IMR-90 (cell line): ENCODE measurements around the gene ROBO1. TPM values are rescaled to one million over a fixed set of nuclear protein-coding genes. Genes with fewer than 3 reads are reported as not detected.

Source experiments
- ATAC-seq: fragments of 200-7000 bp; cut with Tn5 transposase; 2 replicates; pipeline ENCODE4 v1.9.1; 2020; ENCODE audit warnings: low read depth, mild to moderate bottlenecking, moderate library complexity
- BruUV-seq: library from RNA; stranded (reverse); fragments of 400-500 nt; replicated peaks from 2 replicates; lab custom pipeline; 2021; lab: Mats Ljungman, UMichigan
- CTCF ChIA-PET: fragments of 300-600 bp; formaldehyde crosslinking; extraction: SDS; loops from one replicate; lab custom pipeline; 2021; ENCODE audit warnings: antibody characterized with exemption; lab: Yijun Ruan, JAX
- POLR2A ChIA-PET: fragments of 300-600 bp; sonication (Branson Sonifier 250); formaldehyde crosslinking; loops from one replicate; lab custom pipeline; 2022; ENCODE audit warnings: antibody characterized with exemption; ENCODE audit not compliant: unreplicated experiment; lab: Charles Lee
- DNase-seq: peaks from one replicate; pipeline ENCODE4 v3.0.0; 2013
- H2AFZ ChIP-seq: replicated peaks from 2 replicates; pipeline ENCODE3; 2013; ENCODE audit warnings: low read length, mild to moderate bottlenecking; ENCODE audit not compliant: poor library complexity
- H2AK5ac ChIP-seq: 2 replicates; pipeline ENCODE4 v1.6.1; 2013; ENCODE audit warnings: low read depth, low read length, inconsistent platforms
- H2AK9ac ChIP-seq: replicated peaks from 2 replicates; pipeline ENCODE3; 2013; ENCODE audit warnings: mild to moderate bottlenecking, low read depth, low read length, moderate library complexity; ENCODE audit not compliant: poor library complexity
- H2BK120ac ChIP-seq: 2 replicates; pipeline ENCODE4 v1.6.1; 2013; ENCODE audit warnings: low read depth, low read length, inconsistent platforms
- H2BK15ac ChIP-seq: 3 replicates; pipeline ENCODE4 v1.6.1; 2013; ENCODE audit warnings: low read depth, low read length, inconsistent platforms
- H2BK20ac ChIP-seq: 2 replicates; pipeline ENCODE4 v1.6.1; 2013; ENCODE audit warnings: low read depth, mild to moderate bottlenecking, inconsistent platforms, low read length, moderate library complexity
- H2BK5ac ChIP-seq: 2 replicates; pipeline ENCODE4 v1.6.1; 2013; ENCODE audit warnings: mild to moderate bottlenecking, low read depth, low read length, inconsistent platforms; ENCODE audit not compliant: poor library complexity, severe bottlenecking
- H3K14ac ChIP-seq: replicated peaks from 2 replicates; pipeline ENCODE4 v1.6.1; 2013; ENCODE audit warnings: low read depth, low read length, inconsistent platforms
- H3K18ac ChIP-seq: 2 replicates; pipeline ENCODE4 v1.6.1; 2013; ENCODE audit warnings: low read depth, low read length, control low read depth
- H3K23ac ChIP-seq: 2 replicates; pipeline ENCODE4 v1.6.1; 2013; ENCODE audit warnings: low read depth, low read length, inconsistent platforms
- H3K27ac ChIP-seq: 2 replicates; pipeline ENCODE4 v1.5.1; 2013; ENCODE audit warnings: mild to moderate bottlenecking, control low read depth, low read length; ENCODE audit not compliant: insufficient read depth
- H3K27me3 ChIP-seq: 2 replicates; pipeline ENCODE4 v1.6.1; 2013; ENCODE audit warnings: low read length; ENCODE audit not compliant: control insufficient read depth, insufficient read depth
- H3K36me3 ChIP-seq: 2 replicates; pipeline ENCODE4 v1.6.1; 2013; ENCODE audit warnings: low read length, mixed read lengths; ENCODE audit not compliant: control insufficient read depth, insufficient read depth
- H3K4ac ChIP-seq: 2 replicates; pipeline ENCODE4 v1.6.1; 2013; ENCODE audit warnings: low read depth, low read length, inconsistent platforms
- H3K4me1 ChIP-seq: 2 replicates; pipeline ENCODE4 v1.6.1; 2013; ENCODE audit warnings: low read length, mixed read lengths; ENCODE audit not compliant: control insufficient read depth, insufficient read depth
- H3K4me2 ChIP-seq: 2 replicates; pipeline ENCODE4 v1.6.1; 2013; ENCODE audit warnings: low read depth, mild to moderate bottlenecking, control low read depth, low read length, moderate library complexity
- H3K4me3 ChIP-seq: 2 replicates; pipeline ENCODE4 v1.5.1; 2013; ENCODE audit warnings: low read depth, mild to moderate bottlenecking, control low read depth, low read length, moderate library complexity; ENCODE audit not compliant: insufficient read depth
- H3K56ac ChIP-seq: 2 replicates; pipeline ENCODE4 v1.6.1; 2013; ENCODE audit warnings: low read length, inconsistent platforms; ENCODE audit not compliant: insufficient read depth; ENCODE audit errors: extremely low read depth
- H3K79me1 ChIP-seq, 2 experiments: 2 replicates each; pipeline ENCODE4 v1.6.1; 2013; ENCODE audit warnings: low read length in 2 of 2, inconsistent platforms in 1 of 2, low read depth in 1 of 2
- H3K9ac ChIP-seq: 2 replicates; pipeline ENCODE4 v1.6.1; 2013; ENCODE audit warnings: low read depth, low read length, control low read depth
- H3K9me1 ChIP-seq: 2 replicates; pipeline ENCODE4 v1.6.1; 2013; ENCODE audit warnings: low read length, inconsistent platforms; ENCODE audit not compliant: insufficient read depth
- H3K9me3 ChIP-seq: 2 replicates; pipeline ENCODE4 v1.6.1; 2013; ENCODE audit warnings: low read length; ENCODE audit not compliant: control insufficient read depth, insufficient read depth
- H4K20me1 ChIP-seq: 2 replicates; pipeline ENCODE4 v1.6.1; 2013; ENCODE audit warnings: low read length, inconsistent platforms; ENCODE audit not compliant: insufficient read depth
- H4K5ac ChIP-seq: 2 replicates; pipeline ENCODE4 v1.6.1; 2013; ENCODE audit warnings: mild to moderate bottlenecking, low read depth, low read length, control low read depth
- H4K8ac ChIP-seq, 2 experiments: 2 replicates each; pipeline ENCODE4 v1.6.1; 2013; ENCODE audit warnings: low read depth in 2 of 2, low read length in 2 of 2, control low read depth in 1 of 2, inconsistent platforms in 1 of 2
- H4K91ac ChIP-seq: 2 replicates; pipeline ENCODE4 v1.6.1; 2013; ENCODE audit warnings: low read depth, low read length, inconsistent platforms; ENCODE audit not compliant: insufficient read depth
- FOS ChIP-seq: fragments of 150-350 bp; IDR thresholded peaks from 2 replicates; pipeline ENCODE4 v1.6.1; 2016; ENCODE audit warnings: low read depth, low read length
- RAD21 ChIP-seq: IDR thresholded peaks from 2 replicates; pipeline ENCODE4 v1.6.1; 2012; ENCODE audit warnings: low read length, improper control_type of control experiment
- RCOR1 ChIP-seq: IDR thresholded peaks from 2 replicates; pipeline ENCODE4 v1.6.1; 2012; ENCODE audit warnings: mild to moderate bottlenecking, low read length, improper control_type of control experiment; ENCODE audit not compliant: insufficient replicate concordance
- SMC3 ChIP-seq: fragments of 150-350 bp; IDR thresholded peaks from 2 replicates; pipeline ENCODE4 v1.6.1; 2016; ENCODE audit warnings: low read depth, mild to moderate bottlenecking, antibody characterized with exemption, low read length, moderate library complexity
- WGBS, 2 experiments: methylation state at CpG; one replicate each; pipeline versions ENCODE4 v1.1.5 to v1.1.7; 2013; ENCODE audit warnings: missing lambda C conversion rate in 2 of 2; ENCODE audit not compliant: insufficient read length in 1 of 2; ENCODE audit errors: extremely low coverage in 2 of 2; 5-methylcytosine and 5-hydroxymethylcytosine counted together
- dilution Hi-C: fragments of 300-500 bp; cut with HindIII; formaldehyde crosslinking; loops from one replicate; pipeline ENCODE4 v1.14.3; 2018; ENCODE audit warnings: low sequenced_read_pairs; ENCODE audit not compliant: unreplicated experiment
- in situ Hi-C: fragments of 300-500 bp; cut with MboI; formaldehyde crosslinking; loops from 3 replicates; pipeline ENCODE4 v1.14.3; 2019; ENCODE audit warnings: low sequenced_read_pairs, inconsistent platforms, mixed read lengths
- intact Hi-C: fragments of 100-400 bp; cut with micrococcal nuclease; formaldehyde crosslinking; loops from 2 replicates; pipeline ENCODE4 v1.10.0; 2022
- polyA plus RNA-seq, 3 experiments: library from polyadenylated mRNA; depleted of rRNA; stranded (reverse); fragments of >200 nt; gene quantifications; 2 replicates each; pipeline ENCODE4 v1.2.3, GENCODE V29; 2012; ENCODE audit warnings: low replicate concordance in 1 of 3
- total RNA-seq: library from RNA; depleted of rRNA; stranded (reverse); fragments of >200 nt; gene quantifications from 2 replicates; pipeline ENCODE4 v1.2.3, GENCODE V29; 2012

The ROBO1 gene
- total and polyA plus RNA-seq, 2 of the 4 experiments (the other 2 are of a cell fraction), result 24.1 to 53.9 TPM

DNA sequence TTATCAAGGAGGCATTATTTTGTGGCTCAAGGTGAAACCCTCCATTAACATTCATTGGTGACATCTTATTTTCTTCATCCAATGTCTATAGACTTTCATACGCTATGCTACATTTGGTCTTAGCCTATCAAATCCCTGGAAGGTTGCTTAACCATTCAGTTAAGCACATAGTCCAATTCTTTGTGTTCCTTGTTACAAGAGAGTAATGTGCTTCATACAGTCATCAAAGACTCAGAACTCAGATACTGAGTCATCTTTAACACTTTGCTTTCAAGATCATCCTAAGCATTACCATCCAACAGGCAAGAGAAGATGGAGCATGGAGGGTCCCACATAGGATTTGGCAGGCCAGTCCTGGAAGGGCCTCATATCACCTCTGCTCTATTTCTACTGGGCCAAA is 1202.1 kb downstream of the ROBO1 start:
- Histone ChIP-seq H3K79me1 (no peaks in the 10 kb centered on the region), H4K20me1 (no peaks in the 10 kb centered on the region), H3K9ac (no peak overlapping the region), H2AK5ac (no peak overlapping the region), H3K27ac (no peak overlapping the region), H2AK9ac (no peak overlapping the region), H4K91ac (no peak overlapping the region), H3K4me2 (no peak overlapping the region), H3K4me3 (no peak overlapping the region), H2BK20ac (no peak overlapping the region), H2AFZ (no peak overlapping the region), H3K56ac (no peak overlapping the region), H3K4ac (no peak overlapping the region), H3K4me1 (no peaks in the 10 kb centered on the region), H4K5ac (no peak overlapping the region), H3K18ac (no peak overlapping the region), H2BK5ac (no peak overlapping the region), H4K8ac (no peak overlapping the region), H3K14ac (no peak overlapping the region), H2BK120ac (no peak overlapping the region), H3K9me3 (no peaks in the 10 kb centered on the region), H3K27me3 (no peaks in the 10 kb centered on the region), H3K36me3 (no peaks in the 10 kb centered on the region), H3K9me1 (no peaks in the 10 kb centered on the region), H3K23ac (no peak overlapping the region), H2BK15ac (no peak overlapping the region)
- ATAC-seq, result no peak
- intact Hi-C loops, result no loop called here
- BruUV-seq, result no TSS peak
- CTCF ChIA-PET, result no interaction called here
- dilution Hi-C loops, result no loop called here
- in situ Hi-C loops, result no loop called here
- DNase-seq, result no peak
- WGBS, 2 experiments, result no CpG with 5 or more reads among the region's 1 CpG
- TF ChIP-seq FOS (no peak), RCOR1 (no peak), RAD21 (no peak), SMC3 (no peak)
- POLR2A ChIA-PET, result no interaction called here
